Astrocyte (in vitro differentiated cells and primary cell): ENCODE data around the gene HLCS. TPM values are rescaled to one million over a fixed set of nuclear protein-coding genes. Genes with fewer than 3 reads are reported as not detected.

Experiments
- DNase-seq: peaks from one replicate; pipeline ENCODE4 v3.0.0-alpha.2; 2010; ENCODE audit warnings: low read depth
- FAIRE-seq: peaks from 2 replicates; lab custom pipeline; 2011; peaks lifted over from hg19 to GRCh38; lab: Jason Lieb, UNC
- H2AFZ ChIP-seq: 2 replicates; pipeline ENCODE4 v1.6.0; 2012; ENCODE audit warnings: low read depth, low read length, inconsistent platforms
- H3K27ac ChIP-seq: 2 replicates; pipeline ENCODE4 v1.5.1; 2011; ENCODE audit warnings: low read depth, low read length, inconsistent platforms
- H3K27me3 ChIP-seq: 2 replicates; pipeline ENCODE4 v1.6.0; 2011; ENCODE audit warnings: low read length, inconsistent platforms; ENCODE audit not compliant: insufficient read depth
- H3K36me3 ChIP-seq: 2 replicates; pipeline ENCODE4 v1.5.1; 2011; ENCODE audit warnings: low read length, inconsistent platforms; ENCODE audit not compliant: insufficient read depth
- H3K4me1 ChIP-seq: 2 replicates; pipeline ENCODE4 v1.5.1; 2011; ENCODE audit warnings: low read length, inconsistent platforms; ENCODE audit not compliant: insufficient read depth
- H3K4me2 ChIP-seq: 2 replicates; pipeline ENCODE4 v1.6.0; 2012; ENCODE audit warnings: low read length, inconsistent platforms
- H3K4me3 ChIP-seq: 2 replicates; pipeline ENCODE4 v1.5.1; 2011; ENCODE audit warnings: low read depth, mild to moderate bottlenecking, low read length, inconsistent platforms; ENCODE audit not compliant: insufficient read depth
- H3K79me2 ChIP-seq: 2 replicates; pipeline ENCODE4 v1.6.0; 2012; ENCODE audit warnings: mild to moderate bottlenecking, low read length, inconsistent platforms; ENCODE audit not compliant: insufficient read depth
- H3K9ac ChIP-seq: 2 replicates; pipeline ENCODE4 v1.6.0; 2012; ENCODE audit warnings: mild to moderate bottlenecking, low read length, inconsistent platforms
- H3K9me3 ChIP-seq: 2 replicates; pipeline ENCODE4 v1.5.1; 2012; ENCODE audit warnings: low read depth, mild to moderate bottlenecking, low read length, inconsistent platforms; ENCODE audit not compliant: insufficient read depth
- H4K20me1 ChIP-seq: 2 replicates; pipeline ENCODE4 v1.6.0; 2012; ENCODE audit warnings: low read length, inconsistent platforms; ENCODE audit not compliant: insufficient read depth
- H3K27ac Mint-ChIP-seq: one replicate; pipeline ENCODE4 v1.8.0; 2021; ENCODE audit warnings: mild to moderate bottlenecking, mixed read lengths; ENCODE audit not compliant: unreplicated experiment
- H3K27me3 Mint-ChIP-seq: one replicate; pipeline ENCODE4 v1.8.0; 2021; ENCODE audit warnings: low read depth, mixed read lengths; ENCODE audit not compliant: unreplicated experiment
- H3K36me3 Mint-ChIP-seq: one replicate; pipeline ENCODE4 v1.8.0; 2021; ENCODE audit warnings: low read depth, mixed read lengths; ENCODE audit not compliant: unreplicated experiment
- H3K4me1 Mint-ChIP-seq: one replicate; pipeline ENCODE4 v1.8.0; 2021; ENCODE audit warnings: low read depth, mixed read lengths; ENCODE audit not compliant: unreplicated experiment
- H3K4me3 Mint-ChIP-seq: one replicate; pipeline ENCODE4 v1.8.0; 2021; ENCODE audit warnings: mild to moderate bottlenecking, moderate library complexity, mixed read lengths; ENCODE audit not compliant: unreplicated experiment
- H3K9me3 Mint-ChIP-seq: one replicate; pipeline ENCODE4 v1.8.0; 2021; ENCODE audit warnings: mild to moderate bottlenecking, mixed read lengths; ENCODE audit not compliant: unreplicated experiment
- CTCF ChIP-seq: IDR thresholded peaks from 2 replicates; pipeline ENCODE4 v1.5.1; 2011; ENCODE audit warnings: low read depth, mild to moderate bottlenecking, inconsistent platforms, low read length, moderate library complexity; ENCODE audit not compliant: insufficient read depth
- EZH2 ChIP-seq: IDR thresholded peaks from 2 replicates; pipeline ENCODE4 v1.6.1; 2012; ENCODE audit warnings: mild to moderate bottlenecking, low read length, inconsistent platforms; ENCODE audit not compliant: insufficient read depth
- total RNA-seq: library from RNA; stranded (reverse); gene quantifications from 2 replicates; pipeline ENCODE4 v1.2.1, GENCODE V29; 2021

HLCS gene
- total RNA-seq, 1 donor from 2014 or later, result 20.9 TPM

- Histone ChIP-seq H4K20me1 (peaks cover 52% of the 10 kb centered on the region), H3K36me3 (no peaks in the 10 kb centered on the region), H3K9ac (peak overlapping the region; percentile 15), H3K27ac (no peak overlapping the region), H3K9me3 (no peaks in the 10 kb centered on the region), H3K27me3 (peaks cover 97% of the 10 kb centered on the region), H3K4me3 (no peak overlapping the region), H3K4me1 (peaks cover 8% of the 10 kb centered on the region), H2AFZ (no peak overlapping the region), H3K4me2 (peak overlapping the region; percentile 37), H3K79me2 (peaks cover 24% of the 10 kb centered on the region)
- peaks cover 11% of the 10 kb centered on the region for H3K4me1 Mint-ChIP-seq
- H3K9me3 Mint-ChIP-seq, result peaks cover 4% of the 10 kb centered on the region
- TF ChIP-seq CTCF, result no peak
- TF ChIP-seq EZH2, result peak; percentile 98
- DNase-seq (no peak), FAIRE-seq (no peak)
- H3K27ac Mint-ChIP-seq, result peak overlapping the region; percentile 14
- H3K27me3 Mint-ChIP-seq, result peaks cover 74% of the 10 kb centered on the region
- H3K4me3 Mint-ChIP-seq, result peak overlapping the region; percentile 16
- peaks cover 6% of the 10 kb centered on the region for H3K36me3 Mint-ChIP-seq
Measured at GRCh38 chr21:36708286-36709029, 258.0 kb downstream of the HLCS start.

- H3K4me3 Mint-ChIP-seq, result no peak overlapping the region
- H3K27me3 Mint-ChIP-seq, result peaks cover 76% of the 10 kb centered on the region
Measured at GRCh38 chr21:36707763-36708285, 258.6 kb downstream of the HLCS start.

More at GRCh38 chr21:36707763-36708285, 258.6 kb downstream of the HLCS start:
- Mint-ChIP-seq H3K27ac (no peak overlapping the region), H3K36me3 (peaks cover 4% of the 10 kb centered on the region), H3K4me1 (peaks cover 14% of the 10 kb centered on the region), H3K9me3 (peaks cover 4% of the 10 kb centered on the region)
- no peak overlapping the region for H3K27ac ChIP-seq
- FAIRE-seq, result no peak
- no peak overlapping the region for H3K9ac ChIP-seq
- H4K20me1 ChIP-seq, result peaks cover 57% of the 10 kb centered on the region
- H2AFZ ChIP-seq, result peak overlapping the region; percentile 30
- TF ChIP-seq CTCF, result no peak
- TF ChIP-seq EZH2, result peak; percentile 83
- H3K4me2 ChIP-seq, result peak overlapping the region; percentile 37
- no peaks in the 10 kb centered on the region for H3K9me3 ChIP-seq
- peaks cover 31% of the 10 kb centered on the region for H3K79me2 ChIP-seq
- no peak overlapping the region for H3K4me3 ChIP-seq
- DNase-seq, result no peak
- peaks cover 8% of the 10 kb centered on the region for H3K4me1 ChIP-seq
- H3K36me3 ChIP-seq, result no peaks in the 10 kb centered on the region
- peaks cover 98% of the 10 kb centered on the region for H3K27me3 ChIP-seq
